Hindlimb muscle (tissue), 1 donor: ENCODE results near the gene CCL19. TPM values are rescaled to one million over a fixed set of nuclear protein-coding genes. Genes with fewer than 3 reads are reported as not detected.
A peak's percentile ranks its signal among the peaks of the same experiment; 100 is the strongest.

Experiments used
- DNase-seq: peaks from one replicate; pipeline ENCODE4 v3.0.0-alpha.2; 2013
- polyA plus RNA-seq: library from polyadenylated mRNA; unstranded; fragments of 120-200 nt; gene quantifications from one replicate; pipeline ENCODE4 v1.2.1, GENCODE V29; 2013; ENCODE audit not compliant: insufficient read length

Gene CCL19
- polyA plus RNA-seq, 1 donor: not detected

DNA sequence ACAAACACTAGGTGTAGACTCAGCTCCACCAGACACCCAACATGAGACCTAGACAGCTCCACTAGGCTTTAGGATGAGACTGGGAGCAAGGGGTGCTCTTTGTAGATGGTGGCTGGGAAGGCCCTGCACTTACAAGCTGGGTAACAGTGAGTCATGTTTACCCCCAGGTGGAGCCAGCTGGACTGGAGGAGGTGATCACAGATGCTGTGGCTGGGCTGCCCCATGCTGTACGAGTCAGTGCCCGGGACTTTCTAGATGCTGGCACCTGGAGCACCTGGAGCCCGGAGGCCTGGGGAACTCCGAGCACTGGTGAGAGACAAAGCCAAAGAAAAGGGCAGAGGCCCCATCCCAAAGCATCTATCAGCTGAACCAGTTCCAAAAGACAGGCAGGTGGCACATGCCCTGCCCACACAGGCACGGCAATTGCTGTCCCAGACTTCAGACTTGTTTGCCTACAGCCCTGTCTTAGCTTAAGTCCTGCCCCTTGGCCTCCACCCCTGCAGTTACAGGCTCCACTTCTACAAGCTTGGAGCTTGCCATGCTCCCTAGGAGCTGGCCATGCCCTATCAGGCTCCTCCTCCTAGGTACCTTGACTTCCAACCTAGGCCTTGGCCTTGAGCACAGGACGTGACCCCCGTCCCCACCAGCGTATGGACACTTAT, 31.4 kb downstream of the CCL19 start:
- no peak for DNase-seq

DNA sequence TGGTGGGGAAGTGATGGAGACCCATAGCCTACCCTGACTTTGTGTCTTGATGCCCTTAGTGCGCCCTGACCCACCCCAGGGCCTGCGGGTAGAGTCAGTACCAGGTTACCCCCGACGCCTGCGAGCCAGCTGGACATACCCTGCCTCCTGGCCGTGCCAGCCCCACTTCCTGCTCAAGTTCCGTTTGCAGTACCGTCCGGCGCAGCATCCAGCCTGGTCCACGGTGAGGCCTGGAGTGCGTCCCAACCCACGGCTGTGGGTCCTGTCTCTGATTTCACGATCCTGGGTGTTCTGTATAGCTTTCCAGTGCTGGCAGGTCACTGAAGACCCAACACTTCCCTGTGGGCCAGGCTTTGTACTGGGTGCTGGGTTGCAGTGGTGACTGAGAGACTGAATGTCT, 32.6 kb downstream of the CCL19 start:
- DNase-seq: no peak

DNA sequence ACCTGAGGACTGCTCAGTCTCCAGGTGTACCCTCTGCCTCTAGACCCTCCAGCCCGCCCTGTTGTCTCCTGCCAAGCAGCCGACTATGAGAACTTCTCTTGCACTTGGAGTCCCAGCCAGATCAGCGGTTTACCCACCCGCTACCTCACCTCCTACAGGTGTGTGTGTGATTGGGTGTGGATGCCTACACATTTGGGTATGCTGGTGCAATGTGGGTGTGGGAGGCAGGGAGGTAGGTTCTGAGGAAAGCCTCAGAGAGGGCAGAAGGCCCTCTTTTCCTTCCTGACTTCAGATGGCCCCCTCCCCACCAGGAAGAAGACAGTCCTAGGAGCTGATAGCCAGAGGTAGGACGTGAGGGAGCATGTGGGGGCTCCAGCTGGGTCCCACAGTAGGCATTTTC, 34.1 kb downstream of the CCL19 start:
- DNase-seq: no peak

DNA sequence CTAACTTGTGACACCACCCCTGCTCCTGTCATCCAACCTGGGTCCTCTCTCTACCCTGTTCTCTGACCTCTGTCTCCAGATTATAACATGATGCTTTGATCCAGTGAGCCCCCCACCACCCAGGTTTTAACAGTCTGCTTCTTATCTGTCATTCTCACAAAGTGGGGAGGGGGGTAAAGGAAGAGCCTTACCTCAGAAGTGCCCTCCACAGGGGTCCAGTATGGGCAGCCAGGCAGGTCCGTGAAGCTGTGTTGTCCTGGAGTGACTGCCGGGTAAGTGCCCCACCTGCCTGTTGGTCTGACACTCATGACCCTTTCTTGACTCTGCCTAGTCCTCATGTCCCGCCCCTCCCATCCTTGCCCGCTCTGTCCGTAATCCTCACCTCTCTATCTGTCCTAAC, 35.7 kb downstream of the CCL19 start:
- DNase-seq: no peak

DNA sequence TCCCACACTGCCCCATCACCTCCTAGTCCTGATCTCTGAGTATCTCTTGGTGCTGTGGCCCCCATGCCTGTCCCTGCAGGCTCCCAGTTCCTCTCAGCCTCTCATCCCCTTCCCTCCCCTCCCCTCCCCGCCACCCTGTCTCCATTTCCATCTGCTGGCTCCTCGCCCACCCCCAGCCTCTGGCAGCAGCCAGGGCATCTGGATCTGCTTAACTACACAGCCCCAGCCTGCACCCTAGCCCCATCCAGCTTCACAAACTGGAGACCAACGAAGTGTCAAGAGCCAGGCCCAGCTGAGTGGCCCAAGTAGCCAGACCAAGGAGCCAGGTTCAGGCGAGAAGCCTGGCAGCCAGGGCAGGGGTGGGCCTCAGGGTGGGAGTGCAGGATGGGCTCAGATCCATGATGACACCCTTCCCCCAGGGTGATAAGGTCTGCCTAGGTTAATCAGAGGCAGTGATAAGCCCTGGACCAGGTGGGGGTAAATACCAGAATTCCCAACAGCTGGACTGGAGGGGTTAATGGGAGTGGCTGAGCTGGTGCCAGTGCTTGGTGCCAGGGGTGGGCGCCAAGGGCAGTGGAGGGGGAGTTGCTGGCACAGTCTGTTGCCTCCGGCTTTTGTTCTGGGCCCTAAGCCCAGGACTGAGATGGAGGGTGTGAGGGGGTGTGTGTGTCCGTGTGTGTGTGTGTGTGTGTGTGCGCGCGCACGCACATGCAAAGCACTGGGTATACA, 36.6 kb downstream of the CCL19 start:
- DNase-seq: peak; percentile 84

DNA sequence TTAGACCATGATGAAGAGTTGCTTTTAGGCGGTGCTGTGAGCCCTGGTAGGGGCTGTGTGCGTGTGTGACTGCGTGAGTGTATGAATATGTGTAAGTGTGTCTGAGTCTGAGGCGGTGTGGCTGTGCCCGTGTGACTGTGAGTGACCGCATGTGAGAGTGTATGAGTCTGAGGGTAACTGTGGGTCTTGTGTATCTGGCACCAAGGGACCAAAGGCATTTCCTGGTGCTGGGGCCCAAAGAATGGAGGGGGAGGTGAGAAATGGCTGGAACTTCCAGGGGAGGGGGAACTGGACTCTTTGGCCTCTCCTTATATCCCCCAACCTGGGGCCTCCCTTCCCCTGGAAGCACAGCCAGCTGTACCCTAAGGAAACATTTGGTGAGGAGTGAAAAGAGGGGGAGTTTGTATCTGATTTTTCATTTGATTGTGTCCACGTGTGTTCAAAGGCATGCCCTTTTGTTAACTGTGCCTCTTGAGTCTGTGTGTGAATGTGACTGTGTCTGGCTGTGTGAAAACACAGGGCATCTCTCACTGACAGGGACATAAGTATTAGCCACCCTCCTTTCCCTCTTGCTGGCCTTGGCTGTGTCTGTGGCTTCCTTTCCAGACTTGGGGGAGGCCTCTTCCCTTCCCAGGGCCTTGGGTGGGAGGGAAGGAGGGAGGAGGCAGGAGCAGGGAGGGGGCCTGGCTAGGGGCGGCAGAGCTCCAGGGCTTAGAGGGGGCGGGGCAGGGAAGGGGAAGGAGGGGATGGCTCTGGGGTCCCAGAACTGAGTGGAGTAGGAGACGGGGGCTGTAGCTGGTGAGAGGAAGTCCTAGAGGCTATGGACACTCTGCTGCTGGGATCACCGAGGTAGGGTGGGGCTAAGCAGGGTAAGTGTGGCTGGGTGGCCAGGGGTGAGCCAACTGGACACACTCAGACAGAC, 37.7 kb downstream of the CCL19 start:
- peak; percentile 81 for DNase-seq

DNA sequence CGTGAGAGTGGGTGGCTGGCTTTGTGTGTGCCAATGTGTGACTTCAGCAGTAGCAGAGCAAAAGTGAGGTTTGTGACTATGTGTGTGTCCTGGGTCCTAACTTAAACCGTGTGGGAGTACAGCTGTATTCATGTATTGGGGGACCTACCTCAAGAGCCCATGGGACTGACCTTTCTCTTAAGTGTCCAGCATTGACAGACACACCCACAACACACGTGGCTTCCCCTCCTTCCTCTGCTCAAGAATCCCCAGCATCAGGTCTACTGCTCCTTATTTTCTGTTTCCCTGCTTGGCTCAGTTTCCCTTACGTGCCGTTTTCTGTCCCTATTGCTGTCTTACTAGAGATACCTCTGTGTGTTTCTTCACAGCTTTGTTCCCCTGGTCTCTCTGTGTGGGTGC, 38.5 kb downstream of the CCL19 start:
- DNase-seq: no peak

DNA sequence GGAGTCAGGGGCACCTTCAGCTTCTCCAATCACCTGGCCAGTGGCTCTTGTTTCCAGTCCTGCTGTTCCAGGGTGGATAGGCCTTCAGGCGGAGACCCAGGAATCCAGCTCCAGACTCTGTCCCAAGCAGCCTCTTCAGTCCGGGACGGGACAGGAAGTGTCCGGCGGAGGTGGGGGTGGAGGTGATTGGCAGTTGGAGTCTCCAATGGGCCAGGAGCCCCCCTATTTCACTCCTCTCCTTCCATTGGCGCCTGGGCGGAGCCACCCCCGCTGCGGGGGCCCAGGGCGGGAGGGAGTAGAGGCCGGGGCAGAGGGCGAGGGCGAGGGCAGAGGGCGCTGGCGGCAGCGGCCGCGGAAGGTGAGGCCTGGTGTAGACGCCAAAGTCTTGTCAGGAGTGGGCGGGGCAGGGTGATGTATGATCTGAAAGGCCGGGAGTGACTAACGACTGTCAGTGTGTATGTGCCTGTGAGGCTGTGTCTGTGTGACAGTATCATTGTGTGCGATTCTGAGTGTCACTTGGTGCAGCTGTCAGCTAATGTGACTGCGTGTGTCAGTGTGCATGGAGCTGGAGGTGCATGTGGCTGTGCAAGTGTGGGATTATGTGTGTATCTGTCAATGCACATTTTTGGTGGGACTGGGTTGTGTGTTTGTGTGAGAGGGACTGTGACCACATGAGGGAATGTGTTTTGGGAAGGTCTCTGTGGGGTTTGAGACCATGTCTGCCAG, 39.0 kb downstream of the CCL19 start, which contains the start of gene IL11RA:
Gene IL11RA (plus strand): TSS at position 310 of the 726 bp plus-strand sequence. CDS start 3,033 bp downstream, outside the sequence.
- DNase-seq: peak; percentile 91

DNA sequence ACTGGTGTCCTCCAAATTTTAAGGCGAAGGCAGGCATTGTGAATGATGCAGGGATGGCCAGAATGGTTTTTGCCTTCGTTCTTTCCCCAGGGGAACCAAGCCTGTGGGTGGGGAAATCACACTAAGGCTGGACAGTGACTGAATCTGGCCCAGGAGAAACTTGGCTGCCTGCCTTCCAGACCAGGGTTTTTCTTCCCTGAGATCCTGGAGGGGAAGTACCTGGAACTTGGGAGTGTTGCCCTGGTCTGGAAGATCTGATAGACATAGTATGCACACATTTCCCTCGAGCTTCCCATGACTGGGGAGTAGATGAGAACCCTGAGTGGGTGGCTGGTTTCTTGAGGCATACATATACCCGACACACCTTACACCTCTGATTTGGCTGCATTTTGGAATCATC, 39.8 kb downstream of the CCL19 start:
- DNase-seq: no peak

DNA sequence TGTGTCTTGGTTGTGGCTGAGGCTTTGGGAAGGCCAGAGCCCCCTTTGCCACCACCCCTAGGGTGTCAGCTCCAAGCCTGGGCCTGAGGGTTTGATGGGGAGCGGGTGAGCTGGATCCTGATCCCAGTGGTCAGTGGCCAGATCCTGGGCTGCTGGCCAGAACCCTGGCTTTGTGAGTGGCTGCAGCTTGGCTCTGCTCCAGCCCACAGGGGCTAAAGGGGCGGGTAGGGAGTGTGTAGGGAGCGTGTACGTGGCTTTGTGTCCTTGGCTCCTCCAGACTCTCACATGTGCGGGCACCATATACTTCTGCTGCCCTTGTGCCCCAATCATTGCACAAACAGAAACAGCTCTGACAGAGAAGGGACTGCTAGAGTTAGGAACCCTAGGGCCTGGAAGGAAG, 40.3 kb downstream of the CCL19 start:
- no peak for DNase-seq

DNA sequence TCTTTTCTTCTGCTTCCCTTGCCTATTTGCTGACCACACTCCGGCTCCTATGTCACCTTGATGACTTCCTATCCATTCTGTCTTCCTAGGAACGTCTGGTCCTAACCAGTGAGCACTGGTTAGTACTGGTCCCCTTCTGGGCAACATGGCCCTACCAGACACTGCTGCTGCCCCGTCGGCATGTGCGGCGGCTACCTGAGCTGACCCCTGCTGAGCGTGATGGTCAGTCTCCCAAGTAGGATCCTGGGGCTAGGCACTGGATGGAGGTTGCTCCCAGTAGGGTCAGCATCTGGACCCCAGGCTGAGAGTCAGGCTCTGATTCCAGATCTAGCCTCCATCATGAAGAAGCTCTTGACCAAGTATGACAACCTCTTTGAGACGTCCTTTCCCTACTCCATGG, 42.4 kb downstream of the CCL19 start:
- DNase-seq: no peak

DNA sequence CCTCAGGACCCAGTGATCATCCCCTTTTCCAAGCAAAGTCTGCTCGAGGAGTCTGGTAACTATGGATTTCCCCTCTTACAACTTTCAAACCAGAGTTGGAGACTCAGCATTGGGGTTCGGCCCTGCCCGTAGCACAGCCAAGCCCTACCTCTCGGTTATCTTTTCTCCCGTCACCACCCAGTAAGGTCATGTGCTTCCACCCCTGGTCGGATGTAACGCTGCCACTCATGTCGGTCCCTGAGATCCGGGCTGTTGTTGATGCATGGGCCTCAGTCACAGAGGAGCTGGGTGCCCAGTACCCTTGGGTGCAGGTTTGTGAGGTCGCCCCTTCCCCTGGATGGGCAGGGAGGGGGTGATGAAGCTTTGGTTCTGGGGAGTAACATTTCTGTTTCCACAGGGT, 43.4 kb downstream of the CCL19 start:
- DNase-seq: no peak

DNA sequence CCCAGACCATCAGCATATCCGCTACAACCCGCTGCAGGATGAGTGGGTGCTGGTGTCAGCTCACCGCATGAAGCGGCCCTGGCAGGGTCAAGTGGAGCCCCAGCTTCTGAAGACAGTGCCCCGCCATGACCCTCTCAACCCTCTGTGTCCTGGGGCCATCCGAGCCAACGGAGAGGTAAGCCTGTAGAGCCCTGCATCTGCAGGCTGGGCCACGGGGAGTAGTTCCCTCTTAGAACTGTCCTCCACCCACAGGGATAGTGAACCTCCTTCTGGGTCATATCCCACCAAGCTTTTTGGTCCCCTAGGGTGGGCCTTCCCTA, 44.0 kb downstream of the CCL19 start:
- DNase-seq: no peak

DNA sequence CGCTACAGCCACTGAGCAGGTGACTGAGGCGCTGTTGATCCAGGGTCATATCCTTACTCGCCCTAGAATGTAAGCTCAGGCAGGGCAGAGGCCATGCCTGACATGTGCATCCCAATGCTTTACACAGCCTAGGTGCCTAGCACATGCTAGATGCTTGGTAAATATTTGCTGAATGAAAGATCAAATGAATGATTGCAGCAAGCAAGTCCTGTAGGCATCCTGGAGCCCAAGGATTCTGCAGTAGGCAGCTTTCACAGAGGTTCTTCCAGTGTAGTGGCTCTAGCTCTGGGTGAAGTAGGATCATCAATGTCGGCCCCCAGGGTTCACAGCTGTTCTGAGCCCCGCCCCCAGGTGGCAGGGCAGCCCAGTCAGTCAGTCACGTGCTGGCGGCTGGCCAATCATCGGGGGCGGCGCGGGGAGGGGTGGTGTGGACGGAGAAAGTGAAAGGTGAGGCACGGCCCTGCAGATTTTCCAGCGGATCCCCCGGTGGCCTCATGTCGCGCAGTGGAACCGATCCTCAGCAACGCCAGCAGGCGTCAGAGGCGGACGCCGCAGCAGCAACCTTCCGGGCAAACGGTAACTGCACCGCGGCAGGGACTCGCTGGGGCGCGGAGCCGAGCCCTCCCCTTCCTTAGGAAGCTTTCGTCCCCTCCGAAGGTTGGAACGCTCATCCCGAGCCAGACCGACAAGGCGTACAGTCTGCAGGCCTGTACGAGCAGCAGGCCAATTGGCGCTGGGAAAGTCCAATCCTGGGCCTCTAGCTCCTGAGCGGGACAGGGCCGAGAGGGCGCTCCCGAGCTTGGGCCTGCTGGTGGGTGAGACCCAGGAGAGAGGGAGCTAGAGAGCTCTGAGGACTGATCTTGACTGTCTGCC, 44.6 kb downstream of the CCL19 start, which contains the start of gene GALT:
Gene GALT (plus strand): TSS at position 465 of the 873 bp plus-strand sequence. CDS start 30 bp downstream, at position 495.
- peak; percentile 84 for DNase-seq

DNA sequence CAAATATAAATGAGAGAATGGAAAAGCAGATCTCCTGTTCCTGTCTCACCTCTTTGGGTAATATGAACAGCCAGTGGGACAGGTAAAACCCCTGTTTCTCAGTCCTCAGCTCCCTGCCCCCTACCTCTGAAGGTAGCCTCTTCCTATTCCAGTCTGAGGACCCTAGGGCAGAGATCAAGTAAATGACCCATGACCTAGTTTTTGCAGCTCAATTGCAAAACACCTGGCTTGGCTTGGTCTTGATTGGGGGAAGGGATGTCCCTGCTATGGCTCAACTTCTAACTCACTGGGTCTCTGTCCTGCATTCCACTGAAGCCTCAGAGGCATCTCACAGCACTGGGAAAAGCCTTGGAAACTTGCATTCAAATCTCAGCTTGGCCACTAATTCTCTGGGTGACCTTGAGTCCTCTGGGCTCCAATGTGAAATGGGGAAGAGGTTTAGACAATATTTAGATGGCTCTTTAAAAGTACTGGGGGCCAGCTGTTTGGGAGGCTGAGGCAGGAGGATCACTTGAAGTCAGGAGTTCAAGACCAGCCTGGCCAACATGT, 46.2 kb downstream of the CCL19 start:
- no peak for DNase-seq

DNA sequence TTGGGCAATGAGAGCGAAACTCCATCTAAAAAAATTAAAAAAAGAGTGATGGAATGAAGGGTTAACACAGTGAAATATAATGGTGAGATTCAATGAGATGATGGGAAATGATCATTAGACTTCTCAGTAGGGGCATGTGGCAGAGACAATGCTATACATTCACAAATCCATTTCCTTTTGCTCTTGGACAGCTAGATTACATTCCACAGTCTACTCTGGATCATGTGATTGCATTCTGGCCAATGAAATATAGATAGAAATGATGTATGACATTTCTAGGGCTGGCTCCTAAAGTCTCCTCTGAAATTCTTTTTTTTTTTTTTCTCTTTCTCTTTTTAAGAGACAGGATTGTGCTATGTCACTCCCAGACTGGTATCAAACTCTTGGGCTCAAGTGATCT, 48.4 kb downstream of the CCL19 start:
- no peak for DNase-seq

Other genes starting within 250 kb of the CCL19 start
- gene FAM219A, start 232.7 kb downstream of the CCL19 start, polyA plus RNA-seq: 14.1 TPM
- gene DNAI1, start 232.5 kb downstream of the CCL19 start, polyA plus RNA-seq: not detected
- gene ENHO, start 168.3 kb downstream of the CCL19 start, polyA plus RNA-seq: 4.3 TPM
- 53.8 TPM for gene CNTFR, start 101.6 kb downstream of the CCL19 start, polyA plus RNA-seq
- gene RPP25L, start 79.2 kb downstream of the CCL19 start, polyA plus RNA-seq: 20.9 TPM
- 71.7 TPM for gene DCTN3, start 70.8 kb downstream of the CCL19 start, polyA plus RNA-seq
- gene ARID3C, start 62.2 kb downstream of the CCL19 start, polyA plus RNA-seq: 0.18 TPM
- 52.0 TPM for gene SIGMAR1, start 53.5 kb downstream of the CCL19 start, polyA plus RNA-seq
- gene GALT, start 44.6 kb downstream of the CCL19 start, polyA plus RNA-seq: 46.6 TPM
- 96.1 TPM for gene IL11RA, start 39.1 kb downstream of the CCL19 start, polyA plus RNA-seq
- gene CCL27, start 28.6 kb downstream of the CCL19 start, polyA plus RNA-seq: 0.67 TPM
- 4.3 TPM for gene CCL21, start 18.9 kb upstream of the CCL19 start, polyA plus RNA-seq